ENCODE measurements around the gene PAEP. TPM values are rescaled to one million over a fixed set of nuclear protein-coding genes. Genes with fewer than 3 reads are reported as not detected.

PAEP gene
- not detected in 2 replicates for total RNA-seq

DNA sequence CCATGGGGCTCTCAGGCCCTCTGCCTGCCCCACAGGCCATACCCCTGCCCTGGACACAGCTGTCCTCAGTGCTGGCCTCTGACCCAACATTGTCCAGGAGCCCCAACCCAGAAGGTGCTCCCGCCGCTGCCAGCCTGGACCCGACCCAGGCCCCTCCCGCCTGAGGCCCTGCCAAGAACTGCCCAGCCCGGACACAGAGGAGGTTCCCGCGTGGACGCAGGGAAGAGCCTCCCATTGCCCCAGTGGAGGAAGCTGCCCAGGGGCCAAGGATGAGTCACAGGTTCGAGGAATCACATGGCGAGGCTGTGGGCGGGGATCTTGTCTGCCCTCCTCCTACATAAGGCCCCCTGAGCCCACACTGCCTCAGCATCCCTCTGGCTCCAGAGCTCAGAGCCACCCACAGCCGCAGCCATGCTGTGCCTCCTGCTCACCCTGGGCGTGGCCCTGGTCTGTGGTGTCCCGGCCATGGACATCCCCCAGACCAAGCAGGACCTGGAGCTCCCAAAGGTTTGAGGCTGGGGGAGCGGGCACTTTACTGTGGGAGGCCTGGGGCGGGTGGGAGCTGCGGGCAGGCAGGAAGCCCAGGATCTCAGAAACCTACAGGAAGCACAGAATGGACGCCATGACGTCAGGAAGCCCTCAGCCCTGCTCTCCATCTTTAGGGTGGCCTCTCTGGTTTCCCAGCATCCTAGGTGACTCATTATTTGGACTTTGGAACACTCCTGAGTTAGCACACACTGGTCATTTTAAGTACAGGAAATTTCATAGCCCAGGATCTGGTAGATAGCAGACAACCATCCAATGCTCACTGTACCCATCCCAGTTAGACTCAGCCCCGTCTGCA, at the start of gene PAEP:
TSS of gene PAEP (plus strand) at position 366 of the 844 bp plus-strand sequence.

DNA sequence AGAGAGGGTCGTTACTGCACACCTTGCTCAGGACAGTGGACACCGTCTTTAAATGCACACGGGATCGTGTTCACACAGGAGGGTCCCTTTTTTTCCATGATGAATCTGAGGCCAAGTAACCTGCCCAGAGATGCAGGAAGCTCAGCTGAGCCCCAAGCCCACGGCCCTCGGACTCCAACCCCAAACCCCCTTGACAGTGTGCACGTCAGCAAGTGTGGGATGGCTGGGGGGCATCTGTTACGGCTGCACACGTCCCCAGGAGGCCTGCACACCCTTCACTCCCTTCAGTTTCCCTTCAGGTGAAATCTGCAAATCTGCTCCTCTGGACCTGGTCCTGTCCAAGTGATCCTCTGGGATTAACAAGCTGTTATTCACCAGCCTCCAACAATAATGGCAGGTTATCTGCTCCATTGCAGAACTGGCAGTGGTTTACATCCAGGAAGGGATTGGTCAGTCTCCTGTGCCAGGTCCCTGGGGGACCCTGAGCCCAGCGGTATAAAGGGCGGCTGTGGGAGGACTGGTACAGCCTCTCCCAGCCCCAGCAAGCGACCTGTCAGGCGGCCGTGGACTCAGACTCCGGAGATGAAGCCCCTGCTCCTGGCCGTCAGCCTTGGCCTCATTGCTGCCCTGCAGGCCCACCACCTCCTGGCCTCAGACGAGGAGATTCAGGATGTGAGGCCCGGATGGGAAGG, 40.5 kb upstream of the PAEP start, which contains the start of gene LCN1:
TSS of gene LCN1 (plus strand) at position 525 of the 692 bp plus-strand sequence. CDS start at position 583, 58 bp downstream.

GRCh38 chr9:135545646-135546176, 15.8 kb upstream of the PAEP start, which contains the start of gene OBP2A:
OBP2A (plus strand) TSS chr9:135546126; CDS start chr9:135546181, 55 bp downstream.

Other genes starting within 250 kb of the PAEP start
- 7.0 and 16.0 TPM in 2 replicates for gene PPP1R26, start 82.0 kb upstream of the PAEP start, total RNA-seq
- 36.0 and 39.9 TPM in 2 replicates for gene MRPS2, start 61.1 kb upstream of the PAEP start, total RNA-seq
- gene LCN1, start 40.3 kb upstream of the PAEP start, total RNA-seq, result not detected in 2 replicates
- gene OBP2A, start 15.6 kb upstream of the PAEP start, total RNA-seq, result not detected in 2 replicates
- gene GLT6D1, start 77.8 kb downstream of the PAEP start, total RNA-seq, result not detected in 2 replicates
- gene LCN9, start 101.6 kb downstream of the PAEP start, total RNA-seq, result not detected in 2 replicates
- gene SOHLH1, start 137.7 kb downstream of the PAEP start, total RNA-seq, result not detected in 2 replicates
- gene KCNT1, start 140.4 kb downstream of the PAEP start, total RNA-seq, result not detected in 2 replicates